K562 (cell line): ENCODE measurements around the gene PFDN2. TPM values are rescaled to one million over a fixed set of nuclear protein-coding genes. Genes with fewer than 3 reads are reported as not detected.
A peak's percentile ranks its signal among the peaks of the same experiment; 100 is the strongest.

Source experiments
- ARID3A ChIP-seq: IDR thresholded peaks from 2 replicates; pipeline ENCODE4 v1.6.1; 2012; ENCODE audit warnings: low read depth, low read length, improper control_type of control experiment, borderline replicate concordance
- BMI1 ChIP-seq: fragments of 150-350 bp; IDR thresholded peaks from 2 replicates; pipeline ENCODE4 v1.6.1; 2014; ENCODE audit warnings: low read length
- ETV5 ChIP-seq: sonication (generic); formaldehyde crosslinking; IDR thresholded peaks from 2 replicates; pipeline ENCODE4 v1.4.0; 2020; ENCODE audit warnings: low read depth, mild to moderate bottlenecking, missing genetic modification reagents
- GABPA ChIP-seq: fragments of 200-800 bp; sonication (Bioruptor generic); conservative IDR thresholded peaks from 2 replicates; pipeline ENCODE4 v1.6.1; 2016; ENCODE audit warnings: low read depth, missing genetic modification characterization, missing compliant biosample characterization
- GATAD2A ChIP-seq: fragments of 450-650 bp; IDR thresholded peaks from 2 replicates; pipeline ENCODE4 v1.6.1; 2017
- MYNN ChIP-seq, 2 experiments: sonication (generic); formaldehyde crosslinking in 1 of 2; IDR thresholded peaks; 2 replicates each; pipeline versions ENCODE4 v1.5.0 to v1.6.1; 2016 to 2020; ENCODE audit warnings: antibody characterized with exemption in 1 of 2, missing genetic modification reagents in 1 of 2
- NELFE ChIP-seq: IDR thresholded peaks from 2 replicates; pipeline ENCODE4 v1.6.1; 2011; ENCODE audit warnings: mild to moderate bottlenecking; ENCODE audit not compliant: insufficient read depth, insufficient read length
- SMAD2 ChIP-seq: fragments of 150-350 bp; IDR thresholded peaks from 2 replicates; pipeline ENCODE4 v1.6.1; 2014; ENCODE audit warnings: low read depth, mild to moderate bottlenecking, low read length
- ZBED1 ChIP-seq: IDR thresholded peaks from 2 replicates; pipeline ENCODE4 v1.6.1; 2014
- ZBTB11 ChIP-seq, 3 experiments: fragments of 200-800 bp in 1 of 3; fragments of 250-450 bp in 1 of 3; fragments of 450-650 bp in 1 of 3; sonication (Bioruptor Pico) in 1 of 3; sonication (Bioruptor generic) in 1 of 3; formaldehyde crosslinking in 1 of 3; IDR thresholded peaks; 2 replicates each; pipeline versions ENCODE4 v1.6.1 to v1.8.0; 2016 to 2022; ENCODE audit warnings: mild to moderate bottlenecking in 2 of 3, missing genetic modification characterization in 2 of 3, missing compliant biosample characterization in 1 of 3, moderate library complexity in 1 of 3
- ZBTB40 ChIP-seq, 2 experiments: fragments of 450-650 bp in 1 of 2; sonication (generic) in 1 of 2; formaldehyde crosslinking in 1 of 2; IDR thresholded peaks; 2 replicates each; pipeline versions ENCODE4 v1.7.1 to v1.9.0; 2016 to 2022; ENCODE audit warnings: inconsistent platforms in 1 of 2, mild to moderate bottlenecking in 1 of 2, missing genetic modification reagents in 1 of 2
- polyA plus RNA-seq, 8 experiments: library from polyadenylated mRNA; depleted of rRNA in 4 of 8; stranded (reverse) in 5 of 8; unstranded in 3 of 8; fragments of >200 nt; fragmentation: Nextera tagmentation in 2 of 8; fragmentation: Illumina TruSeq in 1 of 8; extraction: Ambion mirVana in 2 of 8; extraction: Trizol in 1 of 8; gene quantifications; 2 replicates each; pipeline versions ENCODE4 v1.2.1 to v1.2.3, GENCODE V29; 2011 to 2014; ENCODE audit warnings: inconsistent platforms in 1 of 8, missing spikeins in 1 of 8
- total RNA-seq, 7 experiments: library from RNA; depleted of rRNA in 6 of 7; stranded (reverse); fragments of >200 nt in 6 of 7; fragmentation: Illumina TruSeq in 2 of 7; extraction: Trizol in 2 of 7; gene quantifications; 2 replicates each; pipeline versions ENCODE4 v1.2.1 to v1.2.3, GENCODE V29; 2011 to 2021; ENCODE audit warnings: low replicate concordance in 1 of 7

PFDN2 gene
- total and polyA plus RNA-seq, 9 of the 15 experiments (the other 6 are each of a cell fraction or from before 2014, with no cell fraction given), result 50.2 to 361 (median 144) TPM

GRCh38 chr1:161153682-161154337, 36.0 kb upstream of the PFDN2 start, which contains the start of gene UFC1 (continued):
- TF ChIP-seq SMAD2 (no peak), ZBTB11 (CRISPR knock-in tag; IDR thresholded peaks at IDR 0.05) (peak; percentile 92 to 99 (median 97); a peak in 5 of 6 replicates), ARID3A (no peak), ZBTB40 (IDR thresholded peaks at IDR 0.05) (peak; percentile 98), ZBTB40 (CRISPR knock-in tag; IDR thresholded peaks at IDR 0.05) (no peak), GABPA (peak; percentile 99), BMI1 (no peak), GATAD2A (no peak), MYNN (IDR thresholded peaks at IDR 0.05) (no peak), MYNN (CRISPR knock-in tag; IDR thresholded peaks at IDR 0.05) (no peak), ETV5 (CRISPR knock-in tag) (peak; percentile 65), ZBED1 (no peak), NELFE (no peak)
